ENCODE results near the gene TRIL. TPM values are rescaled to one million over a fixed set of nuclear protein-coding genes. Genes with fewer than 3 reads are reported as not detected.

Gene TRIL
- total RNA-seq, 1 donor from 2014 or later: 6.5 TPM

DNA sequence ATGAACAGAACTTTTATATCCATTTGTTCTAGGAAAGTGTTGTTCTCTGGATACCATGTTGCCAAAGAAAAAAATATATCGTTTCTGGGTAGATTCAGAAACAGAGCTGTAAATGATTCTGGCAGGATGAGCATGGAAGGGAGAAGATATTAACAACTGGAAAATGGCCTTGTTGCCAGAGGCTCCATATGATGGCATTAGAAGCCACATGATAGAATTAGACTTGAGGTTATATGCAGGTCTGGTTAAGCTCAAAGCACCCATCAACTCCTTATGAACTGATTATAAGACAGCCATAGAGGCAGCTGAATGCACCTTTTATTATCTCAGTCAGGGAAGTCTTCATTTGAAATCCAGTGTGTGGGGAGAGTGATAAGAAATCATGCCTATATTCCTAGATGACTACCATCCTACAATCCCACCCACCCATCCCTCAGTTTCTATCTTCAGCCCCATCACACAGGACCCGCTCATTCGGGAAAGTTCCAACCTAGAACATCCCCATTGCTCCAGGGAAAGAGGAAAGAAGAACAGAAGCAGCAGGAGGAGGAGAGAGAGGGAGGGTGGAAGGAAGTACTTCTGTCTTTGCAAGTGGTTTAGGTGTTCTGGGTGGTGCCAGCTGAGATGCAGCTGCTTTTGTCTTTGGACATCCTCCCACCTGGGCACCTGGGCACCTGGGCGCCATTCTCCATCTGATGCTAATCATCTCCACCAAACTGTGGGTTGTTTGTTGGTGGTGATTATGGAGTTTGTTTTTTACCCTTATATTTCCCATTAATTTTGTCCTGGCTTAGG, 25.5 kb upstream of the TRIL start:
- H3K4me3 ChIP-seq: no peak overlapping the region
- DNase-seq (no peak), ATAC-seq (no peak)
- no peaks in the 10 kb centered on the region for H3K36me3 ChIP-seq
- no peak overlapping the region for H3K27ac ChIP-seq
- intact Hi-C loops (cut with DNase I): no loop called here
- H3K4me1 ChIP-seq: peaks cover 26% of the 10 kb centered on the region
- TF ChIP-seq, protein P1, sequence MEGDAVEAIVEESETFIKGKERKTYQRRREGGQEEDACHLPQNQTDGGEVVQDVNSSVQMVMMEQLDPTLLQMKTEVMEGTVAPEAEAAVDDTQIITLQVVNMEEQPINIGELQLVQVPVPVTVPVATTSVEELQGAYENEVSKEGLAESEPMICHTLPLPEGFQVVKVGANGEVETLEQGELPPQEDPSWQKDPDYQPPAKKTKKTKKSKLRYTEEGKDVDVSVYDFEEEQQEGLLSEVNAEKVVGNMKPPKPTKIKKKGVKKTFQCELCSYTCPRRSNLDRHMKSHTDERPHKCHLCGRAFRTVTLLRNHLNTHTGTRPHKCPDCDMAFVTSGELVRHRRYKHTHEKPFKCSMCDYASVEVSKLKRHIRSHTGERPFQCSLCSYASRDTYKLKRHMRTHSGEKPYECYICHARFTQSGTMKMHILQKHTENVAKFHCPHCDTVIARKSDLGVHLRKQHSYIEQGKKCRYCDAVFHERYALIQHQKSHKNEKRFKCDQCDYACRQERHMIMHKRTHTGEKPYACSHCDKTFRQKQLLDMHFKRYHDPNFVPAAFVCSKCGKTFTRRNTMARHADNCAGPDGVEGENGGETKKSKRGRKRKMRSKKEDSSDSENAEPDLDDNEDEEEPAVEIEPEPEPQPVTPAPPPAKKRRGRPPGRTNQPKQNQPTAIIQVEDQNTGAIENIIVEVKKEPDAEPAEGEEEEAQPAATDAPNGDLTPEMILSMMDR (IDR thresholded peaks at IDR 0.05): no peak
- no peaks in the 10 kb centered on the region for H3K27me3 ChIP-seq
- no peaks in the 10 kb centered on the region for H3K9me3 ChIP-seq

DNA sequence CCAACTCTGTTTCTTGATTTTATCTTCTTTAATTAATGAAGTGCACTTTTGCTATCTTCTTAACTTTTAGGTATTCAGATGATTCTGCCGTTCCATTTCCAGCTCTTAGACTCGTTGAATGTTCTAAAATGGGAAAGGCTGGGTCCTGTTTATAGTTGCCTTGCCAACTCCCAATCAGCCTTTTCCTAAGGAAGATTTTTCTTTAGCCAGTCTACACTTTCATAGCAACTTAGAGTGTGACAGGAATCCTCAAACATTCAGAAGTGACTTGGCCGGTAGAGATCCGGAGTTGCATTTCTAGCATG, 23.0 kb upstream of the TRIL start:
- intact Hi-C loops (cut with DNase I): no loop called here
- no peaks in the 10 kb centered on the region for H3K36me3 ChIP-seq
- DNase-seq (no peak), ATAC-seq (no peak)
- no peak overlapping the region for H3K4me3 ChIP-seq
- peaks cover 17% of the 10 kb centered on the region for H3K4me1 ChIP-seq
- H3K27me3 ChIP-seq: no peaks in the 10 kb centered on the region
- H3K9me3 ChIP-seq: no peaks in the 10 kb centered on the region
- TF ChIP-seq, protein P1 (IDR thresholded peaks at IDR 0.05): no peak
- no peak overlapping the region for H3K27ac ChIP-seq

DNA sequence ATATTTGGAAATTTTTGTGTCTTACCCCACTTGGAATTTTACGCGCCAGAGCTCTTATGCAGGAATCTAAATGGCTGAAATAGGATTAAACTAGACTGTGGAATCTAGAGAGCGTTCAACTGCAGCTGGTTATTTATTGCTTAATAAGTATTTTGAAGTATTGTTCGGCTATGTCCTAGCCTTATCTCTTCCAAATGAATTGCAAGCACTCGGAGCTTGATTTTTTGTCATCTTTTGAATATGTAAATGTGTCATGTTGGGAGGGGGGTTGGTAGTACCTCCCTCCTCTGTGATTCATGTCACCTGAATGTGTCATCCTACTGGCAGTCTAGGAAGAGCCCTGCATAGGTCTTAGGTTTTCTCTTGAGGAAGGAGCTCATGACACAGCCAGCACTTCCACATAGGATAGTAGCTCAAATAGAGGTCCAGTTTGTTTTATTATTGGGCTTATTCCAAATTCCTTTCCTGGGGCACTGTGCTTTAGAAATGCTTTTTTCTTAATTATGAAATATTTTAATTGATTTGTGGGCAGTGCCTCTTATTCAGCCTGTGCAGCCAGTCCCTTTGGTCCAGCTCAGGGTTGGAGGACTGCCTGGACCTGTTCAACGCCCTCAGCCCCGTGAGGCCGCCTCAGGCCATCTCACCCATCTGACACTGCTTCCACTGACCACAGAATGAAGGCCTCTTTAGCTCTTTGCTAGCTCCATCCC, 22.5 kb upstream of the TRIL start:
- peak; percentile 45 for ATAC-seq
- no peak overlapping the region for H3K27ac ChIP-seq

DNA sequence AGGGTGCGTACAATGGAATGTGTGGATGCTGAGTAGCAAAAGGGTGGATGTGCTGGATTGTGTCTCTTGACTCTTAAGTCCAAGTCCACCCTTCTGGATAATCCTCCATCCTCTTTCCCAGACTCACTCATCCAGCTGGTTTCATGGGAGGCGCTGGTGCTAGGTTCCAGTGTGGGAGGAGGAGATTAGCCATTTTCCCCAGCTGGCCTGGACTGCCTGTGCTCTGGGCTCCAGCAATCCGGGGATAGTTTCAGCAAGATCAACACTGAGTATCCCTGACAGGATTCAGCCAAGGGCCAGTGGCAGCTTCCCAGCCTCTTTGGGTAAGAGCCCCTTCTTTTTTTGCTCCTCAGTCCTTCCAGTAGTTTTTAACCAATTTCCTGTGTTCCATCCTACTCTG, 21.6 kb upstream of the TRIL start:
- intact Hi-C loops (cut with DNase I): no loop called here
- TF ChIP-seq, protein P1 (IDR thresholded peaks at IDR 0.05): no peak
- Histone ChIP-seq H3K4me3 (no peak overlapping the region), H3K36me3 (no peaks in the 10 kb centered on the region), H3K27ac (no peak overlapping the region), H3K4me1 (peaks cover 7% of the 10 kb centered on the region), H3K9me3 (no peaks in the 10 kb centered on the region), H3K27me3 (no peaks in the 10 kb centered on the region)
- DNase-seq (no peak), ATAC-seq (no peak)

More for the DNA sequence above, 22.5 kb upstream of the TRIL start:
- no peak overlapping the region for H3K4me3 ChIP-seq
- intact Hi-C loops (cut with DNase I): no loop called here
- no peaks in the 10 kb centered on the region for H3K36me3 ChIP-seq
- TF ChIP-seq, protein P1 (IDR thresholded peaks at IDR 0.05): no peak
- no peaks in the 10 kb centered on the region for H3K9me3 ChIP-seq
- H3K4me1 ChIP-seq: peaks cover 12% of the 10 kb centered on the region
- DNase-seq: no peak
- H3K27me3 ChIP-seq: no peaks in the 10 kb centered on the region

DNA sequence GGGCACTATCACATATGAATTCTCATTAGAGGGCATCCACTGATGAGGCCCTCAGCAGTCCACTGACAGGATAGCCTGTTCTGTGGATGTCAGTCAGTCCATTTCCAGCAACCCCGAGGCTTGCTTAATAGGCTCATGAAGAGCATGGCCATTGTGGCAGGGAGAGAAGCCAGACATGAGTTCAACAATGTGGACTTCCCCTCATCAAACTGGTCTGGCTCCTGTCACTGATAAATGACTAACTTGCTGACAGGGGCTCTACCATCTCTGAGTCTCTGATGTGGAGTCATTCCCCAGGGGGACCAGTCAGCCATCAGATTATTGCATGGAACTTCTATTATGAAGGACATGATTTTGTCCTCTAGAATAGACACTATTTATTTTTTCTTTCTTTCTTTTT, 19.8 kb upstream of the TRIL start:
- Histone ChIP-seq H3K27me3 (no peaks in the 10 kb centered on the region), H3K27ac (no peak overlapping the region), H3K4me1 (peaks cover 5% of the 10 kb centered on the region), H3K4me3 (no peak overlapping the region), H3K36me3 (no peaks in the 10 kb centered on the region), H3K9me3 (peaks cover under 1% of the 10 kb centered on the region)
- intact Hi-C loops (cut with DNase I): no loop called here
- DNase-seq (no peak), ATAC-seq (no peak)
- TF ChIP-seq, protein P1 (IDR thresholded peaks at IDR 0.05): no peak
